Endothelial cell of umbilical vein (primary cell): Measurements from ENCODE around the gene SRRM4. TPM values are rescaled to one million over a fixed set of nuclear protein-coding genes. Genes with fewer than 3 reads are reported as not detected.

Experiments used
- BruUV-seq: library from RNA; stranded (reverse); fragments of 400-500 nt; replicated peaks from 2 replicates; lab custom pipeline; 2021; lab: Mats Ljungman, UMichigan
- CTCF ChIA-PET: fragments of 300-600, 350-600 bp; sonication (Branson Sonifier 250); formaldehyde crosslinking; loops from one replicate; lab custom pipeline; 2021; ENCODE audit warnings: antibody characterized with exemption, inconsistent platforms; lab: Charles Lee
- POLR2A ChIA-PET: fragments of 300-600, 350-600 bp; sonication (Branson Sonifier 250); formaldehyde crosslinking; loops from one replicate; lab custom pipeline; 2021; ENCODE audit warnings: antibody characterized with exemption, inconsistent platforms; lab: Charles Lee
- DNase-seq: peaks from one replicate; pipeline ENCODE4 v3.0.0-alpha.2; 2011; ENCODE audit warnings: low read depth, low spot score
- FAIRE-seq: peaks from 2 replicates; lab custom pipeline; 2011; peaks lifted over from hg19 to GRCh38; lab: Jason Lieb, UNC
- H2AFZ ChIP-seq: 2 replicates; pipeline ENCODE4 v1.6.0; 2012; ENCODE audit warnings: low read depth, low read length, control low read depth, inconsistent platforms
- H3K27ac ChIP-seq: 2 replicates; pipeline ENCODE4 v1.5.1; 2011; ENCODE audit warnings: low read depth, mild to moderate bottlenecking, control low read depth, low read length, moderate library complexity; ENCODE audit not compliant: insufficient read depth
- H3K27me3 ChIP-seq, 2 experiments: 2 replicates each; pipeline versions ENCODE4 v1.6.0 to v1.6.1; 2011; ENCODE audit warnings: low read length in 2 of 2, mixed read lengths in 1 of 2; ENCODE audit not compliant: control insufficient read depth in 2 of 2, insufficient read depth in 2 of 2
- H3K36me3 ChIP-seq, 2 experiments: 2 replicates in 1 of 2; 3 replicates in 1 of 2; pipeline ENCODE4 v1.5.1; 2011; ENCODE audit warnings: low read length in 2 of 2, mild to moderate bottlenecking in 1 of 2, moderate library complexity in 1 of 2; ENCODE audit not compliant: control insufficient read depth in 2 of 2, insufficient read depth in 2 of 2; ENCODE audit errors: extremely low read depth in 1 of 2
- H3K4me1 ChIP-seq: 3 replicates; pipeline ENCODE4 v1.5.1; 2011; ENCODE audit warnings: mild to moderate bottlenecking, low read length; ENCODE audit not compliant: control insufficient read depth, insufficient read depth; ENCODE audit errors: extremely low read depth
- H3K4me2 ChIP-seq: 2 replicates; pipeline ENCODE4 v1.6.1; 2011; ENCODE audit warnings: low read length, control low read depth, mixed read lengths; ENCODE audit not compliant: insufficient read depth
- H3K4me3 ChIP-seq, 3 experiments: fragments of 200-600 bp in 1 of 3; sonication (generic), shearing (Covaris generic) in 1 of 3; replicated peaks in 1 of 3; 2 replicates each; pipeline ENCODE4 v1.5.1; 2011 to 2016; ENCODE audit warnings: control low read depth in 3 of 3, low read length in 3 of 3, mild to moderate bottlenecking in 2 of 3, inconsistent platforms in 1 of 3, low read depth in 1 of 3, moderate library complexity in 1 of 3; ENCODE audit not compliant: insufficient read depth in 1 of 3
- H3K79me2 ChIP-seq: 2 replicates; pipeline ENCODE4 v1.6.0; 2012; ENCODE audit warnings: low read length, inconsistent platforms; ENCODE audit not compliant: control insufficient read depth, insufficient read depth
- H3K9ac ChIP-seq: replicated peaks from 2 replicates; pipeline ENCODE3; 2011; ENCODE audit warnings: low read length, control low read depth; ENCODE audit not compliant: insufficient read depth; ENCODE audit errors: extremely low read depth
- H3K9me1 ChIP-seq: replicated peaks from 3 replicates; pipeline ENCODE4 v1.6.0; 2011; ENCODE audit warnings: mild to moderate bottlenecking, low read length; ENCODE audit not compliant: control insufficient read depth, insufficient read depth; ENCODE audit errors: extremely low read depth
- H3K9me3 ChIP-seq: replicated peaks from 2 replicates; pipeline ENCODE4 v1.5.1; 2012; ENCODE audit warnings: low read length, inconsistent platforms; ENCODE audit not compliant: control insufficient read depth, insufficient read depth
- H4K20me1 ChIP-seq: replicated peaks from 2 replicates; pipeline ENCODE3; 2011; ENCODE audit warnings: mild to moderate bottlenecking, low read length; ENCODE audit not compliant: control insufficient read depth, insufficient read depth; ENCODE audit errors: extremely low read depth
- EZH2 ChIP-seq: IDR thresholded peaks from 2 replicates; pipeline ENCODE4 v1.6.1; 2012; ENCODE audit warnings: borderline replicate concordance, low read depth, mild to moderate bottlenecking, moderate library complexity, low read length, inconsistent platforms; ENCODE audit not compliant: severe bottlenecking
- FOS ChIP-seq: IDR thresholded peaks from 2 replicates; pipeline ENCODE4 v1.6.1; 2011; ENCODE audit warnings: mild to moderate bottlenecking, low read length, moderate library complexity, borderline replicate concordance; ENCODE audit not compliant: insufficient read depth
- GATA2 ChIP-seq: IDR thresholded peaks from 2 replicates; pipeline ENCODE4 v1.7.0; 2011; ENCODE audit warnings: low read depth, mild to moderate bottlenecking, moderate library complexity, mixed read lengths, low read length; ENCODE audit not compliant: insufficient read length, insufficient read depth
- JUN ChIP-seq: IDR thresholded peaks from 2 replicates; pipeline ENCODE4 v1.6.1; 2011; ENCODE audit warnings: borderline replicate concordance, low read depth; ENCODE audit not compliant: insufficient read length, insufficient read depth
- MYC ChIP-seq: IDR thresholded peaks from one replicate; pipeline ENCODE4 v1.6.1; 2011; ENCODE audit warnings: mild to moderate bottlenecking, low read depth, low read length
- POLR2A ChIP-seq: IDR thresholded peaks from 2 replicates; pipeline ENCODE4 v1.6.1; 2012; ENCODE audit warnings: low read depth, mild to moderate bottlenecking, control low read depth, low read length
- POLR2AphosphoS5 ChIP-seq: IDR thresholded peaks from 2 replicates; pipeline ENCODE4 v1.6.1; 2012; ENCODE audit warnings: low read depth, mild to moderate bottlenecking, control low read depth, low read length, moderate library complexity; ENCODE audit not compliant: insufficient read depth
- dilution Hi-C: fragments of 300-500 bp; cut with MboI; formaldehyde crosslinking; loops from one replicate; pipeline ENCODE4 v1.15.0; 2019; ENCODE audit warnings: low sequenced_read_pairs; ENCODE audit not compliant: extremely low pct_ligation_motif_present
- intact Hi-C: fragments of 100-400 bp; cut with micrococcal nuclease; formaldehyde crosslinking; loops from one replicate; pipeline ENCODE4 v1.10.0; 2022
- polyA plus RNA-seq, 4 experiments: library from polyadenylated mRNA; depleted of rRNA in 3 of 4; stranded (reverse) in 3 of 4; unstranded in 1 of 4; fragments of >200 nt; gene quantifications; 2 replicates each; pipeline versions ENCODE4 v1.2.1 to v1.2.3, GENCODE V29; 2011 to 2012; ENCODE audit warnings: missing spikeins in 1 of 4
- total RNA-seq: library from RNA; stranded (reverse); gene quantifications from 2 replicates; pipeline ENCODE4 v1.2.3, GENCODE V29; 2021
- TF ChIP-seq, protein P1 (sequence below): IDR thresholded peaks from 2 replicates; pipeline ENCODE4 v1.6.1; 2011; ENCODE audit not compliant: insufficient read depth, insufficient read length
- TF ChIP-seq, protein P2 (sequence below), 2 donors: IDR thresholded peaks; 1 replicate in 1 of 2; 2 replicates in 1 of 2; pipeline ENCODE4 v1.5.1; 2011; ENCODE audit warnings: low read length in 2 of 2, mild to moderate bottlenecking in 2 of 2, moderate library complexity in 2 of 2, control low read depth in 1 of 2, inconsistent platforms in 1 of 2, low read depth in 1 of 2; ENCODE audit not compliant: insufficient read depth in 1 of 2; ENCODE audit errors: extremely low read depth in 1 of 2

The SRRM4 gene
- total and polyA plus RNA-seq, 2 donors (not counting 3 experiments of a cell fraction or from before 2014, with no cell fraction given) = not detected

DNA sequence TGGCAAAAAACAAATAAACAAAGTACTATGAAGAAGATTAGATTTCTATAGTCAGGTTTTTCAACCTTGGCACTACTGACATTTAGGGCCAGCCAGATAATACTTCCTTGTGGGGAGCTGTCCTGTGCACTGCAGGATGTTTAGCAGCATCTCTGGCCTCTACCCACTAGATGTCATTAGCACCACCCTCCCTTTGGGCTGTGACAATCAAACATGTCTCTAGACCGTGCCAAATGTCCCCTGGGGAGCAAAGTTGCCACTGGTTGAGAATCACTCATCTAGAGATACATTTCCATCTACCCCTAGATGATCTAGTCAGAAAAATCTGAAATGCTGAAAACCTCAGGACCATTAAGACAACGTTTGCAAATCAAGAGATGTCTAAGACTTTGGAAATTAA lies 29.9 kb downstream of the SRRM4 start:
- dilution Hi-C loops (no loop called here), intact Hi-C loops (no loop called here)
- Histone ChIP-seq H3K27ac (no peak overlapping the region), H3K27me3 (no peaks in the 10 kb centered on the region), H2AFZ (no peak overlapping the region), H3K36me3 (no peaks in the 10 kb centered on the region), H3K9me1 (no peaks in the 10 kb centered on the region), H3K4me1 (no peaks in the 10 kb centered on the region), H3K79me2 (no peaks in the 10 kb centered on the region), H4K20me1 (no peaks in the 10 kb centered on the region), H3K4me2 (no peak overlapping the region), H3K9me3 (peaks cover 4% of the 10 kb centered on the region), H3K4me3 (no peak overlapping the region), H3K9ac (no peak overlapping the region)
- TF ChIP-seq POLR2A = no peak
- TF ChIP-seq, protein P1, sequence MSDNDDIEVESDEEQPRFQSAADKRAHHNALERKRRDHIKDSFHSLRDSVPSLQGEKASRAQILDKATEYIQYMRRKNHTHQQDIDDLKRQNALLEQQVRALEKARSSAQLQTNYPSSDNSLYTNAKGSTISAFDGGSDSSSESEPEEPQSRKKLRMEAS = no peak
- TF ChIP-seq FOS = no peak
- TF ChIP-seq POLR2AphosphoS5 = no peak
- DNase-seq (no peak), FAIRE-seq (no peak)
- no TSS peak for BruUV-seq
- POLR2A ChIA-PET = no interaction called here
- CTCF ChIA-PET = no interaction called here

DNA sequence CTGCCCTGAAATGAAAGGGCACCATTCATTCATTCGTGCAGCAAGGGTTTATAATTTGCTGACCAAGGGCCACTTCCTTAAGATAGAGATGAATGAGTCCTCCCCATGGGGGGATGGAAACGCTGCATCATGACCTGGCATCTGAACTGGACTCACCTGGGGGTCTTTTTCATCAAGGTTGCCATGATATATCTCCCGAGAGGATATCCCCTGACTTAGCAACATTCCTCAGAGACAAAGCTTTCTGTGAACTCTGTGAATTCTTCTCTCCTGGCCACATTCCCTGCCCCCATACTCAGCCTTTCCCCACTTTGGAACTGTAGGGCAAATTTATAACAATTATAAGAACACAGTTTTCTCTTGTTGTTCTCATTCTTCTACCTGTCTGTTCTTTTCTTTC lies 30.8 kb downstream of the SRRM4 start:
- Histone ChIP-seq H4K20me1 (no peaks in the 10 kb centered on the region), H3K9ac (no peak overlapping the region), H2AFZ (no peak overlapping the region), H3K27ac (no peak overlapping the region), H3K4me3 (no peak overlapping the region), H3K79me2 (no peaks in the 10 kb centered on the region), H3K36me3 (no peaks in the 10 kb centered on the region), H3K4me2 (no peak overlapping the region), H3K4me1 (no peaks in the 10 kb centered on the region), H3K9me3 (peaks cover 6% of the 10 kb centered on the region), H3K27me3 (no peaks in the 10 kb centered on the region), H3K9me1 (no peaks in the 10 kb centered on the region)
- BruUV-seq = no TSS peak
- ChIA-PET CTCF (no interaction called here), POLR2A (no interaction called here)
- intact Hi-C loops (no loop called here), dilution Hi-C loops (no loop called here)
- TF ChIP-seq FOS = no peak
- TF ChIP-seq GATA2 = no peak
- TF ChIP-seq JUN = no peak
- TF ChIP-seq POLR2A = no peak
- no peak for TF ChIP-seq EZH2
- no peak for TF ChIP-seq MYC
- TF ChIP-seq, protein P2, sequence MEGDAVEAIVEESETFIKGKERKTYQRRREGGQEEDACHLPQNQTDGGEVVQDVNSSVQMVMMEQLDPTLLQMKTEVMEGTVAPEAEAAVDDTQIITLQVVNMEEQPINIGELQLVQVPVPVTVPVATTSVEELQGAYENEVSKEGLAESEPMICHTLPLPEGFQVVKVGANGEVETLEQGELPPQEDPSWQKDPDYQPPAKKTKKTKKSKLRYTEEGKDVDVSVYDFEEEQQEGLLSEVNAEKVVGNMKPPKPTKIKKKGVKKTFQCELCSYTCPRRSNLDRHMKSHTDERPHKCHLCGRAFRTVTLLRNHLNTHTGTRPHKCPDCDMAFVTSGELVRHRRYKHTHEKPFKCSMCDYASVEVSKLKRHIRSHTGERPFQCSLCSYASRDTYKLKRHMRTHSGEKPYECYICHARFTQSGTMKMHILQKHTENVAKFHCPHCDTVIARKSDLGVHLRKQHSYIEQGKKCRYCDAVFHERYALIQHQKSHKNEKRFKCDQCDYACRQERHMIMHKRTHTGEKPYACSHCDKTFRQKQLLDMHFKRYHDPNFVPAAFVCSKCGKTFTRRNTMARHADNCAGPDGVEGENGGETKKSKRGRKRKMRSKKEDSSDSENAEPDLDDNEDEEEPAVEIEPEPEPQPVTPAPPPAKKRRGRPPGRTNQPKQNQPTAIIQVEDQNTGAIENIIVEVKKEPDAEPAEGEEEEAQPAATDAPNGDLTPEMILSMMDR (IDR thresholded peaks at IDR 0.05; ENCODE audit: extremely low read depth in 1 of 2, insufficient read depth in 1 of 2, low read depth in 1 of 2, low read length in 2 of 2) = no peak
- FAIRE-seq (no peak), DNase-seq (no peak)
